MM.1S (cell line): ENCODE results near the gene HYCC1.
"Not testable (repeated sequence)": the region's sequence is repeated elsewhere in the genome, so short reads cannot be mapped to it uniquely, and the experiment has no call there.

ENCODE experiments used
- DNase-seq: peaks from one replicate; pipeline ENCODE4 v3.0.0-alpha.2; 2015
- H2AFZ ChIP-seq: fragments of 300-600 bp; sonication (generic); 2 replicates; pipeline ENCODE4 v1.6.0; 2016; ENCODE audit warnings: antibody characterized with exemption, low read length
- H3F3A ChIP-seq: fragments of 300-600 bp; sonication (generic); 2 replicates; pipeline ENCODE4 v1.6.1; 2016; ENCODE audit warnings: mild to moderate bottlenecking, antibody characterized with exemption, low read length, moderate library complexity, mixed read lengths; ENCODE audit not compliant: insufficient read depth
- H3K27ac ChIP-seq: fragments of 300-600 bp; sonication (generic); 2 replicates; pipeline ENCODE4 v1.5.1; 2016; ENCODE audit warnings: mild to moderate bottlenecking, low read length
- H3K27me3 ChIP-seq: fragments of 300-600 bp; sonication (generic); replicated peaks from 2 replicates; pipeline ENCODE4 v1.6.0; 2016; ENCODE audit warnings: low read length; ENCODE audit not compliant: insufficient read depth
- H3K36me3 ChIP-seq: fragments of 300-600 bp; sonication (generic); replicated peaks from 2 replicates; pipeline ENCODE4 v1.6.1; 2016; ENCODE audit warnings: mild to moderate bottlenecking, low read length, mixed read lengths; ENCODE audit not compliant: insufficient read depth
- H3K4me1 ChIP-seq: fragments of 300-600 bp; sonication (generic); 2 replicates; pipeline ENCODE4 v1.6.1; 2016; ENCODE audit warnings: low read length, mixed read lengths
- H3K4me2 ChIP-seq: fragments of 300-600 bp; sonication (generic); 2 replicates; pipeline ENCODE4 v1.6.0; 2016; ENCODE audit warnings: low read depth, low read length
- H3K4me3 ChIP-seq: fragments of 300-600 bp; sonication (generic); 2 replicates; pipeline ENCODE4 v1.5.1; 2016; ENCODE audit warnings: low read length, mixed read lengths
- H3K79me2 ChIP-seq: fragments of 300-600 bp; sonication (generic); 2 replicates; pipeline ENCODE4 v1.6.1; 2016; ENCODE audit warnings: mixed run types, low read length, mixed read lengths
- H3K9ac ChIP-seq: fragments of 300-600 bp; sonication (generic); 2 replicates; pipeline ENCODE4 v1.6.1; 2016; ENCODE audit warnings: low read length, mixed read lengths
- H3K9me2 ChIP-seq: fragments of 300-600 bp; sonication (generic); replicated peaks from 2 replicates; pipeline ENCODE4 v1.6.1; 2016; ENCODE audit warnings: mild to moderate bottlenecking, low read length, mixed read lengths; ENCODE audit not compliant: insufficient read depth
- H3K9me3 ChIP-seq: fragments of 300-600 bp; sonication (generic); replicated peaks from 2 replicates; pipeline ENCODE4 v1.6.1; 2016; ENCODE audit warnings: mild to moderate bottlenecking, low read length, mixed read lengths; ENCODE audit not compliant: insufficient read depth
- H4K20me1 ChIP-seq: fragments of 300-600 bp; sonication (generic); 2 replicates; pipeline ENCODE4 v1.6.1; 2016; ENCODE audit warnings: mild to moderate bottlenecking, low read length, moderate library complexity, mixed read lengths; ENCODE audit not compliant: insufficient read depth
- CTCF ChIP-seq: fragments of 300-600 bp; sonication (generic); IDR thresholded peaks from 2 replicates; pipeline ENCODE4 v1.5.1; 2016; ENCODE audit warnings: antibody characterized with exemption, low read length, mixed read lengths
- EZH2 ChIP-seq: fragments of 300-600 bp; sonication (generic); optimal IDR thresholded peaks from 2 replicates; pipeline ENCODE3; 2017; ENCODE audit warnings: low read depth, mild to moderate bottlenecking, antibody characterized with exemption, low read length, mixed read lengths
- EZH2phosphoT487 ChIP-seq: fragments of 300-600 bp; sonication (generic); IDR thresholded peaks from 2 replicates; pipeline ENCODE4 v1.6.1; 2018; ENCODE audit warnings: antibody characterized with exemption, low read length

Gene HYCC1

GRCh38 chr7:23044581-23044980 lies 30.7 kb upstream of the HYCC1 start:
- H3K79me2 ChIP-seq: no peaks in the 10 kb centered on the region
- H3K9me2 ChIP-seq: no peaks in the 10 kb centered on the region
- no peak overlapping the region for H3K9ac ChIP-seq
- H3K4me3 ChIP-seq: no peak overlapping the region
- H3K27me3 ChIP-seq: no peaks in the 10 kb centered on the region
- H3K36me3 ChIP-seq: no peaks in the 10 kb centered on the region
- no peaks in the 10 kb centered on the region for H4K20me1 ChIP-seq
- H3F3A ChIP-seq: no peaks in the 10 kb centered on the region
- H3K9me3 ChIP-seq: no peaks in the 10 kb centered on the region
- H3K4me1 ChIP-seq: no peaks in the 10 kb centered on the region
- no peak overlapping the region for H2AFZ ChIP-seq
- no peak for TF ChIP-seq EZH2
- no peak for TF ChIP-seq CTCF
- no peak for TF ChIP-seq EZH2phosphoT487
- no peak for DNase-seq
- H3K27ac ChIP-seq: no peak overlapping the region
- H3K4me2 ChIP-seq: no peak overlapping the region

- Histone ChIP-seq H3K36me3 (no peaks in the 10 kb centered on the region), H2AFZ (no peak overlapping the region), H3K9me2 (no peaks in the 10 kb centered on the region), H3K4me2 (no peak overlapping the region), H3K27ac (no peak overlapping the region), H3K27me3 (no peaks in the 10 kb centered on the region), H3K4me1 (no peaks in the 10 kb centered on the region), H3F3A (no peaks in the 10 kb centered on the region), H3K79me2 (no peaks in the 10 kb centered on the region), H3K9me3 (no peaks in the 10 kb centered on the region), H4K20me1 (no peaks in the 10 kb centered on the region), H3K4me3 (no peak overlapping the region), H3K9ac (no peak overlapping the region)
- DNase-seq: no peak
- TF ChIP-seq EZH2phosphoT487: no peak
- TF ChIP-seq EZH2: no peak
Measured at GRCh38 chr7:23043441-23043840, 29.5 kb upstream of the HYCC1 start.

- H3K79me2 ChIP-seq, H2AFZ ChIP-seq, H3K9me3 ChIP-seq, H4K20me1 ChIP-seq, H3K9ac ChIP-seq, H3K9me2 ChIP-seq, H3F3A ChIP-seq, H3K4me3 ChIP-seq, DNase-seq, H3K27me3 ChIP-seq, H3K4me1 ChIP-seq, H3K27ac ChIP-seq, H3K4me2 ChIP-seq, H3K36me3 ChIP-seq: not testable (repeated sequence)
Measured at GRCh38 chr7:23039674-23040073, 25.7 kb upstream of the HYCC1 start.

GRCh38 chr7:23035542-23036371 lies 21.8 kb upstream of the HYCC1 start:
- H3K27ac ChIP-seq, H3K4me2 ChIP-seq, H2AFZ ChIP-seq: not testable (repeated sequence)

GRCh38 chr7:23027261-23027660 lies 13.3 kb upstream of the HYCC1 start:
- TF ChIP-seq EZH2phosphoT487 (no peak), EZH2 (no peak), CTCF (no peak)
- no peak overlapping the region for H2AFZ ChIP-seq

More at GRCh38 chr7:23035542-23036371, 21.8 kb upstream of the HYCC1 start:
- DNase-seq, H3K9ac ChIP-seq, H3K9me3 ChIP-seq, H3K27me3 ChIP-seq, H3K4me1 ChIP-seq, H3K9me2 ChIP-seq, H3K36me3 ChIP-seq, H3K4me3 ChIP-seq, H3K79me2 ChIP-seq, H4K20me1 ChIP-seq, H3F3A ChIP-seq: not testable (repeated sequence)

More at GRCh38 chr7:23027261-23027660, 13.3 kb upstream of the HYCC1 start:
- Histone ChIP-seq H4K20me1 (no peaks in the 10 kb centered on the region), H3K9ac (no peak overlapping the region), H3K9me3 (no peaks in the 10 kb centered on the region), H3F3A (no peaks in the 10 kb centered on the region), H3K4me1 (no peaks in the 10 kb centered on the region), H3K4me2 (no peak overlapping the region), H3K27ac (no peak overlapping the region), H3K36me3 (no peaks in the 10 kb centered on the region), H3K79me2 (no peaks in the 10 kb centered on the region), H3K9me2 (no peaks in the 10 kb centered on the region), H3K27me3 (no peaks in the 10 kb centered on the region), H3K4me3 (no peak overlapping the region)
- DNase-seq: no peak
